GM23248 (cell line): ENCODE data around the gene LRIG3.

ENCODE experiments used
- EZH2 ChIP-seq: fragments of 200-600 bp; sonication (generic); IDR thresholded peaks from 2 replicates; pipeline ENCODE4 v1.6.1; 2018; ENCODE audit warnings: antibody characterized with exemption, mild to moderate bottlenecking; ENCODE audit not compliant: insufficient read depth, poor library complexity, severe bottlenecking
- EZH2phosphoT487 ChIP-seq: fragments of 200-600 bp; sonication (generic); IDR thresholded peaks from 2 replicates; pipeline ENCODE4 v1.6.1; 2018; ENCODE audit warnings: antibody characterized with exemption, moderate library complexity, mild to moderate bottlenecking, low read depth; ENCODE audit not compliant: insufficient read depth

DNA sequence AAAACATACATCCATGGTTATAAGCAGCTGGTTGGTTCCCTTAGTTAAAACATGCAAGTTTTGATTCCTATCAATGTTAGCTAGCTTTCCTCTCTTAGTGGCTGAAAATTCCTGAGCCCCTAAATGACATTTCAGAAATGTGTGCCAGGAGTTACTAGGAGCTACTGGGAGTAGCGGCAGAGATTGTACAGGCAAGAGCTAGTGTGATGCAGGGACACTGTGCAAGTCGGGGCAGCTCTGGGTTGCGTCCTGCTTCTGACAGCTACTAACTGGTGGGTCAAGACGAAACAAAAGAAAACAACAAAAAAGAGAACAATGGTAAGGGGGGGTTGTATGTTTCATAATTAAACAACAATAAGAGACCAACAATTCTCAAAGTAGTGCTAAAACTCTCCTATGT is 35.4 kb downstream of the LRIG3 start:
- TF ChIP-seq EZH2 (no peak), EZH2phosphoT487 (no peak)
